HG02970 (cell line): ENCODE measurements around the gene GRIFIN.
"Not testable (repeated sequence)": the region's sequence is repeated elsewhere in the genome, so short reads cannot be mapped to it uniquely, and the experiment has no call there.

Experiments used
- ATAC-seq: cut with Tn5 transposase; IDR thresholded peaks from one replicate; pipeline ENCODE4 v1.9.1; 2021; ENCODE audit warnings: mild to moderate bottlenecking, moderate library complexity, moderate number of reproducible peaks; ENCODE audit not compliant: unreplicated experiment, low FRiP score

The GRIFIN gene

GRCh38 chr7:2480070-2480408, 3.8 kb upstream of the GRIFIN start:
- ATAC-seq, result no peak

GRCh38 chr7:2479276-2480069, 3.3 kb upstream of the GRIFIN start:
- no peak for ATAC-seq

GRCh38 chr7:2478800-2479199, 2.6 kb upstream of the GRIFIN start:
- ATAC-seq, result no peak

GRCh38 chr7:2478399-2478785, 2.2 kb upstream of the GRIFIN start:
- no peak for ATAC-seq

GRCh38 chr7:2477447-2478398, 1.5 kb upstream of the GRIFIN start:
- no peak for ATAC-seq

- ATAC-seq, result no peak
Measured at GRCh38 chr7:2476776-2477446, 713 bp upstream of the GRIFIN start.

- no peak for ATAC-seq
Measured at GRCh38 chr7:2475678-2476015, 551 bp downstream of the GRIFIN start.

- ATAC-seq, result no peak
Measured at GRCh38 chr7:2474813-2475677, 1.2 kb downstream of the GRIFIN start.

- no peak for ATAC-seq
Measured at GRCh38 chr7:2474224-2474623, 2.0 kb downstream of the GRIFIN start.

- no peak for ATAC-seq
Measured at GRCh38 chr7:2473496-2474180, 2.6 kb downstream of the GRIFIN start.

GRCh38 chr7:2472739-2473138, 3.5 kb downstream of the GRIFIN start:
- no peak for ATAC-seq

- no peak for ATAC-seq
Measured at GRCh38 chr7:2471396-2471795, 4.8 kb downstream of the GRIFIN start.

- ATAC-seq, result no peak
Measured at GRCh38 chr7:2471022-2471329, 5.2 kb downstream of the GRIFIN start.

- no peak for ATAC-seq
Measured at GRCh38 chr7:2470204-2471021, 5.8 kb downstream of the GRIFIN start.

- not testable (repeated sequence) for ATAC-seq
Measured at GRCh38 chr7:2469460-2470203, 6.6 kb downstream of the GRIFIN start.

- no peak for ATAC-seq
Measured at GRCh38 chr7:2468227-2468626, 8.0 kb downstream of the GRIFIN start.

GRCh38 chr7:2466675-2467074, 9.5 kb downstream of the GRIFIN start:
- ATAC-seq, result no peak

- ATAC-seq, result no peak
Measured at GRCh38 chr7:2465928-2466327, 10.3 kb downstream of the GRIFIN start.
